HG02840 (cell line): ENCODE results near the gene HPSE.

Experiments
- ATAC-seq: cut with Tn5 transposase; IDR thresholded peaks from one replicate; pipeline ENCODE4 v1.9.1; 2021; ENCODE audit warnings: mild to moderate bottlenecking, moderate library complexity, moderate number of reproducible peaks; ENCODE audit not compliant: unreplicated experiment, low FRiP score

Gene HPSE

GRCh38 chr4:83334425-83335241, at the start of gene HPSE:
Gene HPSE (minus strand): TSS chr4:83334848. CDS start chr4:83334782, 66 bp downstream.
- peak; percentile 66 for ATAC-seq

GRCh38 chr4:83382850-83383249, 48.2 kb upstream of the HPSE start:
- no peak for ATAC-seq

- ATAC-seq = no peak
Observed at GRCh38 chr4:83381173-83381572, 46.5 kb upstream of the HPSE start.

- ATAC-seq = no peak
Observed at GRCh38 chr4:83378419-83378818, 43.8 kb upstream of the HPSE start.

- ATAC-seq = no peak
Observed at GRCh38 chr4:83372931-83373330, 38.3 kb upstream of the HPSE start.

- ATAC-seq = no peak
Observed at GRCh38 chr4:83371936-83372335, 37.3 kb upstream of the HPSE start.

- no peak for ATAC-seq
Observed at GRCh38 chr4:83371235-83371634, 36.6 kb upstream of the HPSE start.

GRCh38 chr4:83370640-83370906, 35.9 kb upstream of the HPSE start:
- ATAC-seq = no peak

- no peak for ATAC-seq
Observed at GRCh38 chr4:83369831-83370639, 35.4 kb upstream of the HPSE start.

- ATAC-seq = no peak
Observed at GRCh38 chr4:83364312-83364711, 29.7 kb upstream of the HPSE start.

GRCh38 chr4:83362492-83363329, 28.1 kb upstream of the HPSE start:
- ATAC-seq = no peak

GRCh38 chr4:83361416-83362103, 26.9 kb upstream of the HPSE start:
- no peak for ATAC-seq

- no peak for ATAC-seq
Observed at GRCh38 chr4:83360018-83360417, 25.4 kb upstream of the HPSE start.

GRCh38 chr4:83358410-83358809, 23.8 kb upstream of the HPSE start:
- no peak for ATAC-seq

GRCh38 chr4:83356899-83357661, 22.4 kb upstream of the HPSE start:
- no peak for ATAC-seq

- ATAC-seq = no peak
Observed at GRCh38 chr4:83353516-83353915, 18.9 kb upstream of the HPSE start.

- no peak for ATAC-seq
Observed at GRCh38 chr4:83348074-83348473, 13.4 kb upstream of the HPSE start.

GRCh38 chr4:83342476-83342875, 7.8 kb upstream of the HPSE start:
- no peak for ATAC-seq

GRCh38 chr4:83340692-83341343, 6.2 kb upstream of the HPSE start:
- ATAC-seq = no peak
